ENCODE data around the gene BACH2. TPM values are rescaled to one million over a fixed set of nuclear protein-coding genes. Genes with fewer than 3 reads are reported as not detected.
"Not testable (repeated sequence)": the region's sequence is repeated elsewhere in the genome, so short reads cannot be mapped to it uniquely, and the experiment has no call there.

BACH2 gene
- total and polyA plus RNA-seq, 5 donors: 0.61 to 2.8 (median 1.5) TPM

- DNase-seq; H3K4me3 ChIP-seq (ENCODE audit: low read length); H3K4me1 ChIP-seq (ENCODE audit: control insufficient read depth, insufficient read depth, low read length); H3K27me3 ChIP-seq (ENCODE audit: control insufficient read depth, insufficient read depth); H3K27ac ChIP-seq (ENCODE audit: low read length); ATAC-seq; intact Hi-C loops (cut with DNase I); H3K9me3 ChIP-seq (ENCODE audit: control insufficient read depth, low read length): not testable (repeated sequence)
- 91% methylated on average over 7 of the region's 7 CpGs for WGBS
These were observed 130.3 kb downstream of the BACH2 start for GRCh38 chr6:90166155-90166924.

DNA sequence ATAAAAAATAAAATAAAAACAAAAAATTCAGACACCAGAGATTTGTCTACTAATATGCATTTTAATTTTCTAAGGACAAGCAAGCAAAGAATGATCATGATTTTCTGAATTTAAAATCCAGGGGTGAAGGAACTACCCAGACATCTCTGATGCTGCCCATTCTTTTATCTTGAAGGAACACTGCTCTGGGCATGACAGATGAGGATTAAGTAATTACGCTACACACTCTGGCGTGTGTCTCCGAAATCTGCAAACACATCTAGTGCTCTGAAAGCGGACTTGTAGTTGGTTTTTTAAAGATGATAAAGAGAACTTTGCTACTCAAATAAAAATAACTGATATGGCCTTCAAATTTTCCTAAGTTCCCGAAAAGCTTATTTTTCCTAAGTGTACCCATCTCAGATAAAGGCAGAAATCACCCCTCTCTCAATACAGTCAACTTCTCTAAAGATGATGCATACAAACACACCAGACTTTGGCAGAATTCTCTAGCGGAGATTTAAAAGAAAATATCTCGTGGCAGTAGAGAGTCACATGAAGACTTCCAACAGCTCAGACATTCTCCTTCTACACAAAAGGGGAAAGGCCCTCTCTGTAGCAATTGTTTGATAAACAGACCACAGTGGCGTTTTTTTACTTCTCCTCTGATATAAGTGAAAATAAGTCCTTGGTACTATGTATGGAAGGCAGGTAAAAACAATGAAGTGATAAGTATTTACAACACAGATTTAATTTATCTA, 133.8 kb downstream of the BACH2 start:
- ATAC-seq: no peak
- no peaks in the 10 kb centered on the region for H3K27me3 ChIP-seq (ENCODE audit: control insufficient read depth, insufficient read depth)
- 80% methylated on average over 8 of the region's 8 CpGs for WGBS
- no peaks in the 10 kb centered on the region for H3K9me3 ChIP-seq (ENCODE audit: control insufficient read depth, low read length)
- H3K27ac ChIP-seq (ENCODE audit: low read length): no peak overlapping the region
- no peak overlapping the region for H3K4me3 ChIP-seq (ENCODE audit: low read length)
- DNase-seq: no peak
- H3K4me1 ChIP-seq (ENCODE audit: control insufficient read depth, insufficient read depth, low read length): peaks cover 2% of the 10 kb centered on the region
- intact Hi-C loops (cut with DNase I): no loop called here

GRCh38 chr6:90160013-90160412, 136.6 kb downstream of the BACH2 start:
- H3K4me3 ChIP-seq (ENCODE audit: low read length): no peak overlapping the region
- intact Hi-C loops (cut with DNase I): no loop called here
- no peaks in the 10 kb centered on the region for H3K9me3 ChIP-seq (ENCODE audit: control insufficient read depth, low read length)
- no peak for ATAC-seq
- H3K4me1 ChIP-seq (ENCODE audit: control insufficient read depth, insufficient read depth, low read length): peaks cover 2% of the 10 kb centered on the region
- WGBS: 41% methylated on average over 3 of the region's 3 CpGs
- no peaks in the 10 kb centered on the region for H3K27me3 ChIP-seq (ENCODE audit: control insufficient read depth, insufficient read depth)
- DNase-seq: no peak
- no peak overlapping the region for H3K27ac ChIP-seq (ENCODE audit: low read length)

- H3K4me3 ChIP-seq (ENCODE audit: low read length): no peak overlapping the region
- no peak for ATAC-seq
- no peak overlapping the region for H3K27ac ChIP-seq (ENCODE audit: low read length)
- no peaks in the 10 kb centered on the region for H3K27me3 ChIP-seq (ENCODE audit: control insufficient read depth, insufficient read depth)
- WGBS: 92% methylated on average over 2 of the region's 2 CpGs
- H3K9me3 ChIP-seq (ENCODE audit: control insufficient read depth, low read length): no peaks in the 10 kb centered on the region
- intact Hi-C loops (cut with DNase I): no loop called here
- DNase-seq: no peak
- peaks cover 2% of the 10 kb centered on the region for H3K4me1 ChIP-seq (ENCODE audit: control insufficient read depth, insufficient read depth, low read length)
These were observed 137.2 kb downstream of the BACH2 start for GRCh38 chr6:90159452-90159851.

DNA sequence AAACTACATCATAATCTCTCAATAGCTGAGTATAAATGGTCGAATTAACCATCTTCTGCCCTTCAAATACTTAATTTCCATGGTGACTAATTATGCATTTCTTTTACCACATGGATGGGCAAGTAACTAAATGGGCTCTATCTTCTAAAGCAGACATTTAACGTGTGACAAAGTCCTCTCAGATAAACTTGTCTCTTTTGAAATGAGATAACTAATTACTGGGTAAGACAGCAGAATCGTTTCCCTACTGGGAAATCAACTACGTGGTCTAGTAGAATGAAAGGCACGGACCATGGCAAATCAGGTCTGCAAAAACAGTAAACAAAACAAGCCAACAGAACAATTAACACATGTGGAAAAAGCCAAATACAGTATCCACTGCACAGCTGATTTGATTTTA, 137.7 kb downstream of the BACH2 start:
- H3K27ac ChIP-seq (ENCODE audit: low read length): no peak overlapping the region
- WGBS: 39% methylated on average over 5 of the region's 5 CpGs
- DNase-seq: no peak

GRCh38 chr6:90157441-90157840, 139.2 kb downstream of the BACH2 start:
- intact Hi-C loops (cut with DNase I): no loop called here
- 98% methylated on average over 7 of the region's 7 CpGs for WGBS
- DNase-seq (no peak), ATAC-seq (no peak)
- Histone ChIP-seq H3K4me1 (ENCODE audit: control insufficient read depth, insufficient read depth, low read length) (peaks cover 2% of the 10 kb centered on the region), H3K27ac (ENCODE audit: low read length) (no peak overlapping the region), H3K27me3 (ENCODE audit: control insufficient read depth, insufficient read depth) (no peaks in the 10 kb centered on the region), H3K4me3 (ENCODE audit: low read length) (no peak overlapping the region), H3K9me3 (ENCODE audit: control insufficient read depth, low read length) (no peaks in the 10 kb centered on the region)

More for the DNA sequence above, 137.7 kb downstream of the BACH2 start:
- intact Hi-C loops (cut with DNase I): no loop called here
- H3K27me3 ChIP-seq (ENCODE audit: control insufficient read depth, insufficient read depth): no peaks in the 10 kb centered on the region
- no peak overlapping the region for H3K4me3 ChIP-seq (ENCODE audit: low read length)
- H3K9me3 ChIP-seq (ENCODE audit: control insufficient read depth, low read length): no peaks in the 10 kb centered on the region
- no peak for ATAC-seq
- H3K4me1 ChIP-seq (ENCODE audit: control insufficient read depth, insufficient read depth, low read length): peaks cover 2% of the 10 kb centered on the region

GRCh38 chr6:90156861-90157260, 139.8 kb downstream of the BACH2 start:
- Histone ChIP-seq H3K27me3 (ENCODE audit: control insufficient read depth, insufficient read depth) (no peaks in the 10 kb centered on the region), H3K4me1 (ENCODE audit: control insufficient read depth, insufficient read depth, low read length) (peaks cover 2% of the 10 kb centered on the region), H3K9me3 (ENCODE audit: control insufficient read depth, low read length) (no peaks in the 10 kb centered on the region), H3K27ac (ENCODE audit: low read length) (no peak overlapping the region), H3K4me3 (ENCODE audit: low read length) (no peak overlapping the region)
- 85% methylated on average over 5 of the region's 5 CpGs for WGBS
- DNase-seq (no peak), ATAC-seq (no peak)
- intact Hi-C loops (cut with DNase I): no loop called here

GRCh38 chr6:90154755-90155470, 141.7 kb downstream of the BACH2 start:
- no peak for ATAC-seq
- intact Hi-C loops (cut with DNase I): no loop called here
- no peaks in the 10 kb centered on the region for H3K9me3 ChIP-seq (ENCODE audit: control insufficient read depth, low read length)
- H3K27ac ChIP-seq (ENCODE audit: low read length): no peak overlapping the region
- no peak for DNase-seq
- no peaks in the 10 kb centered on the region for H3K27me3 ChIP-seq (ENCODE audit: control insufficient read depth, insufficient read depth)
- WGBS: 80% methylated on average over 8 of the region's 8 CpGs
- no peak overlapping the region for H3K4me3 ChIP-seq (ENCODE audit: low read length)
- no peaks in the 10 kb centered on the region for H3K4me1 ChIP-seq (ENCODE audit: control insufficient read depth, insufficient read depth, low read length)

DNA sequence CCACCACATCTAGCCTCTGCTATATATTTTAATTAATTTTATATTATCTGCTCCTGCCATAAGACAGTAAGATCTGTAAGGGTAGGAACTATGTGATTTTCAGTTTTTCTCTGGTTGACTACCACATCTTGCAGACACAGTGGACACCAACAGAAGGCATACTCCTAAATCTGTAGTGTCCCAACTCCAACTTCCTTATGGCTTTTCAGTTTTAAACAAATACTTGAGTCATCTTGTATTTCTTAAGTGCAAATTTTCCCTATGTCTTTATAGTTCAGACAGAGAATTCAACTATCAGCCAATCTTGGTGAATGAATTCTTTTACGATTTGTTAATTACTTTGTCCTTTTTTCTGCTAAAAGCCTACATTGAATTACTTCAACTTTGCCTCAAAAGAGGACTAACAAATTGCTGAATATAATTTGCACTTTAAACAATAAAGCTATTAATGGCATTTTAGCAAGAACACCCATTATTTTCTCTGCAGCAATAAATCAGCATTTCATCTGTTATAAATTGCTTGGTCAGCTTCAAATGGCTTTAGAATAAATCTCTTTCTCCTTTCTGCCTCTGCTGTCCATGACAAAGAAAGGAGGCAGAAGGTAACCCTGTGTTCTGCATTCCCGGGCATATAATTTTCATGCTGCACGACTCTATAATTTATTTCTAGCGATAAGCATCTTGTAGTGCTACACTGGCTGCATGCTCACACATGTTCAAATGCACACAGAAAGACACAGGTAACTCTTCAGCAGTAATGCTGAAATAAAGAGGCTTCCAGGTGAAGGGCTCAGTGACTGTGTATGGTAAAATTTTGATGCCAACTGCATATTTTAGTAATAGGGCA, 144.8 kb downstream of the BACH2 start:
- no peak for DNase-seq
- H3K9me3 ChIP-seq (ENCODE audit: control insufficient read depth, low read length): no peaks in the 10 kb centered on the region
- 92% methylated on average over 4 of the region's 4 CpGs for WGBS
- H3K27ac ChIP-seq (ENCODE audit: low read length): no peak overlapping the region
- intact Hi-C loops (cut with DNase I): no loop called here
- no peaks in the 10 kb centered on the region for H3K4me1 ChIP-seq (ENCODE audit: control insufficient read depth, insufficient read depth, low read length)
- H3K27me3 ChIP-seq (ENCODE audit: control insufficient read depth, insufficient read depth): no peaks in the 10 kb centered on the region
- ATAC-seq: no peak
- H3K4me3 ChIP-seq (ENCODE audit: low read length): no peak overlapping the region

- ATAC-seq: no peak
- 78% methylated on average over 3 of the region's 3 CpGs for WGBS
- Histone ChIP-seq H3K9me3 (ENCODE audit: control insufficient read depth, low read length) (no peaks in the 10 kb centered on the region), H3K4me1 (ENCODE audit: control insufficient read depth, insufficient read depth, low read length) (no peaks in the 10 kb centered on the region), H3K27ac (ENCODE audit: low read length) (no peak overlapping the region), H3K27me3 (ENCODE audit: control insufficient read depth, insufficient read depth) (no peaks in the 10 kb centered on the region), H3K4me3 (ENCODE audit: low read length) (no peak overlapping the region)
- intact Hi-C loops (cut with DNase I): no loop called here
- no peak for DNase-seq
These were observed 147.4 kb downstream of the BACH2 start for GRCh38 chr6:90149280-90149679.

Data from right cardiac atrium (tissue), 5 donors.